ENCODE measurements around the gene PAN3.

- TF ChIP-seq GATA2 (IDR thresholded peaks at IDR 0.05; ENCODE audit: low read depth, low read length) (no peak), GATA3 (IDR thresholded peaks at IDR 0.05; ENCODE audit: low read depth, low read length) (no peak)
Observed at GRCh38 chr13:28248080-28248479, 109.7 kb downstream of the PAN3 start.

Measured in SH-SY5Y (cell line).